Heart right ventricle (tissue), 16 donors: ENCODE measurements around the gene PAH. TPM values are rescaled to one million over a fixed set of nuclear protein-coding genes. Genes with fewer than 3 reads are reported as not detected.
A peak's percentile ranks its signal among the peaks of the same experiment; 100 is the strongest.

Source experiments
- ATAC-seq, 8 donors: fragments of 200-7000 bp; cut with Tn5 transposase; one replicate each; pipeline ENCODE4 v1.9.1; 2020; ENCODE audit warnings: mild to moderate bottlenecking in 8 of 8, moderate library complexity in 8 of 8, moderate number of reproducible peaks in 1 of 8
- DNase-seq, 2 donors: peaks; one replicate each; pipeline ENCODE4 v3.0.0-alpha.2; 2020
- H3K27ac ChIP-seq, 10 donors: fragments of 200-600 bp; sonication (generic) in 2 of 10; one replicate each; pipeline versions ENCODE4 v1.5.0 to v1.8.0; 2020 to 2022; ENCODE audit warnings: mild to moderate bottlenecking in 3 of 10
- H3K27me3 ChIP-seq, 7 donors: fragments of 200-600 bp; one replicate each; pipeline ENCODE4 v1.8.0; 2021 to 2022; ENCODE audit warnings: mild to moderate bottlenecking in 2 of 7
- H3K36me3 ChIP-seq, 9 donors: fragments of 200-600 bp; sonication (generic) in 1 of 9; one replicate each; pipeline versions ENCODE4 v1.5.0 to v1.8.0; 2020 to 2022; ENCODE audit warnings: mild to moderate bottlenecking in 2 of 9
- H3K4me1 ChIP-seq, 9 donors: fragments of 200-600 bp; sonication (generic) in 1 of 9; one replicate each; pipeline versions ENCODE4 v1.5.0 to v1.8.0; 2020 to 2022; ENCODE audit warnings: mild to moderate bottlenecking in 4 of 9
- H3K4me3 ChIP-seq, 10 donors: fragments of 200-600 bp; sonication (generic) in 2 of 10; one replicate each; pipeline versions ENCODE4 v1.5.0 to v1.8.0; 2020 to 2022; ENCODE audit warnings: mild to moderate bottlenecking in 7 of 10, moderate library complexity in 2 of 10
- H3K9me3 ChIP-seq, 11 donors: fragments of 200-600 bp in 10 of 11; sonication (generic) in 2 of 11; one replicate each; pipeline versions ENCODE4 v1.5.0 to v1.8.0; 2013 to 2022; ENCODE audit warnings: mild to moderate bottlenecking in 2 of 11, control low read depth in 1 of 11, moderate library complexity in 1 of 11
- CTCF ChIP-seq, 9 donors: fragments of 200-600 bp; sonication (generic) in 2 of 9; IDR thresholded peaks; one replicate each; pipeline versions ENCODE4 v1.5.0 to v1.8.0; 2021 to 2022; ENCODE audit warnings: antibody characterized with exemption in 9 of 9, mild to moderate bottlenecking in 5 of 9, moderate library complexity in 1 of 9
- WGBS, 2 donors: extraction: QIAGEN DNeasy Blood & Tissue Kit; methylation state at CpG; one replicate each; pipeline ENCODE4 v1.1.7; 2013; ENCODE audit warnings: inconsistent platforms in 1 of 2; 5-methylcytosine and 5-hydroxymethylcytosine counted together
- intact Hi-C, 10 donors: fragments of 100-400 bp; cut with DNase I; formaldehyde crosslinking; loops; one replicate each; pipeline versions ENCODE4 v1.11.1 to v1.14.2; 2022
- polyA plus RNA-seq, 2 donors: library from polyadenylated mRNA; stranded (reverse); fragments of 200-250 nt; gene quantifications; one replicate each; pipeline ENCODE4 v1.2.3, GENCODE V29; 2013
- total RNA-seq, 10 donors: library from RNA; stranded (reverse); fragmentation: NEBNext Ultra II Directional in 3 of 10; extraction: Animal tissue kit (Norgen Biotek cat#: 25700) in 3 of 10; gene quantifications; one replicate each; pipeline versions ENCODE4 v1.2.1 to v1.2.4, GENCODE V29; 2021 to 2023
- donor health status: Arrhythmogenic right ventricular cardiomyopathy.
- donor health status: ischemic (EF 13 %, LVEDD 7.1; RV severe dilation, severe dysfunction).
- donor health status: healthy with polysubstance abuse.
- donor health status: DM: no; HTN: yes; CAD: no.
- donor health status: DM: no; HTN: no; CAD: no.
- donor health status: ischemic (EF 25% LVEDD 6.9; RV normal size, moderate dysfunction).
- donor health status: ischemic (EF 25% LVEDD 5.7; RV mildly dilated, moderate dysfunction).
- donor health status: healthy.
- donor health status: DM: yes; HTN: yes; CAD: no.
- donor health status: Ischemic cardiomyopathy.
- donor health status: ischemic (EF 35%, LVEDD 5.7; RV mildly dilated, moderate dysfunction).
- donor health status: nonischemic (EF 11% LVEDD 7.7; RV severe dilation, severe dysfunction).
- donor health status: DM: yes; HTN: yes; CAD: no.
- donor health status: PGD.
- donor health status: ischemic (EF 29% LVEDD 5.4; RV normal size, mild dysfunction).
- donor health status: nonischemic (EF 23%, LVEDD 6.1; RV moderate dilation, normal function).

PAH gene
- total and polyA plus RNA-seq, 12 donors = not detected

GRCh38 chr12:102865821-102866615 lies 51.0 kb downstream of the PAH start:
- DNase-seq (no peak), ATAC-seq (peak in 1 of 8 donors; percentile 33)
- peaks cover 0 to 3% (median 0%) of the 10 kb centered on the region in 11 donors for H3K9me3 ChIP-seq
- 75 to 85% methylated on average over 6 of the region's 6 CpGs for WGBS, 2 donors
- intact Hi-C loops = no loop called here
- no peaks in the 10 kb centered on the region for H3K4me1 ChIP-seq
- H3K36me3 ChIP-seq = no peaks in the 10 kb centered on the region
- no peak for TF ChIP-seq CTCF (IDR thresholded peaks at IDR 0.05)
- no peak overlapping the region for H3K27ac ChIP-seq
- no peaks in the 10 kb centered on the region for H3K27me3 ChIP-seq
- no peak overlapping the region for H3K4me3 ChIP-seq

GRCh38 chr12:102862486-102862885 lies 54.6 kb downstream of the PAH start:
- no peak overlapping the region for H3K27ac ChIP-seq
- ATAC-seq (no peak), DNase-seq (no peak)
- H3K27me3 ChIP-seq = no peaks in the 10 kb centered on the region
- H3K36me3 ChIP-seq = no peaks in the 10 kb centered on the region
- H3K9me3 ChIP-seq = peaks cover 0 to 9% (median 0%) of the 10 kb centered on the region in 11 donors
- H3K4me3 ChIP-seq = no peak overlapping the region
- intact Hi-C loops = no loop called here
- no peaks in the 10 kb centered on the region for H3K4me1 ChIP-seq
- WGBS, 2 donors = 72 to 82% methylated on average over 2 of the region's 2 CpGs
- TF ChIP-seq CTCF (IDR thresholded peaks at IDR 0.05) = no peak

DNA sequence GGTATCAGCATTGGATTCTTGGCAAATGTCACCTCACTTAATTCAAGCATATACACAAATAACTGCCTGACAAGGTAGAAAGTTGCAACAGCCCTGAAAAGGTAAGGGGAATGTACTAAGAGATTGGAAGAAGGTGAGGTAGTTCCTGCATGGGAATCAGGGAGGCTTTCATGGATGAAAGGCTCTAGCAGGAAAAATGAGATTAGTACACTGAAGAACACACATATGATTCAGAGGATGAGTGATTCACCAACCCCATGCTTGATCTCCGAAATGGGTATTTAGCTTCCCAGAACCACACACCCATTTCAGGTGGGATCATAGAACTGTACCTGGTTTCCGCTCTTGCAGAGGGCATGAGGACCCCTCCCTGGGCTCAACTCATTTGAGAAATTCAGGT lies 65.8 kb downstream of the PAH start:
- DNase-seq (no peak), ATAC-seq (no peak)
- Histone ChIP-seq H3K9me3 (no peaks in the 10 kb centered on the region), H3K36me3 (no peaks in the 10 kb centered on the region), H3K4me1 (no peaks in the 10 kb centered on the region), H3K4me3 (no peak overlapping the region), H3K27me3 (no peaks in the 10 kb centered on the region), H3K27ac (no peak overlapping the region)
- 83 to 84% methylated on average over 2 of the region's 2 CpGs for WGBS, 2 donors
- intact Hi-C loops = no loop called here
- TF ChIP-seq CTCF (IDR thresholded peaks at IDR 0.05) = no peak

DNA sequence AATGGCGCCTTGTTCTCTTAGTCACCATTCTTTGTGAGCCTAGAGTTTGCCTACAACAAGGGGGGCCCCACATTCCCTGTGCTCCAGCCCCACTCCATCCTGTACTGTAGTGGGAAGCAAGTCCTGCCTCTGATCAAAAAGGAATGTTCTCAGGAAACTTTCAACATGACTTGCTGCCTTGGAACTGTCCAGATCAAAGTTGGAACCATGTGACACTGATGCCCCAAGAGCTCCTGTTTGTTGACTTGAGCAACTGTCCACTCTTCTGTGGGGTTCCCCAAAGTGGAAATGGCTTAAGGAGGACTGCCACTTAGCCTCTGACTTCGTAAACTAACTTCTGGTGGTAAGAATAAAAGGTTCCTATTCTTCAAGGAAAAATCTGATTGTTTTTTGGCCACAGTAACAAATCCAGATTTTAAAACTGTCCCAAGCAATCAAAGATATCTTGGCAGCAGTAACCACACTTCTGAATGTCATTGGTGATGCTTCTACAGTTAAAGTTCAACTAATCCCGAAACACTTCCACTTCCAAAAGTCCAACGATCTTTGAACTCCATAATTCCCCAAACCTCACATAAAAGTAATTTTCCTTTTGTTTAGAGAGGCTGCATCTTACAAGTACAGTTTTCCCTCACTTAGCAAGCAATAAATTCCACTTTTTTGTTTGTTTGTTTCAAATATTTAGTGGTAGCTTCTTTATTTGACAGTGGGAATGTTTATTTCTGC lies 67.2 kb downstream of the PAH start:
- WGBS, 2 donors = 69 to 73% methylated on average over 4 of the region's 4 CpGs
- H3K4me3 ChIP-seq = no peak overlapping the region
- TF ChIP-seq CTCF (IDR thresholded peaks at IDR 0.05) = no peak
- H3K36me3 ChIP-seq = no peaks in the 10 kb centered on the region
- no peak overlapping the region for H3K27ac ChIP-seq
- intact Hi-C loops = no loop called here
- no peaks in the 10 kb centered on the region for H3K4me1 ChIP-seq
- no peaks in the 10 kb centered on the region for H3K27me3 ChIP-seq
- ATAC-seq (no peak), DNase-seq (no peak)
- no peaks in the 10 kb centered on the region for H3K9me3 ChIP-seq
